AG04450 (cell line): ENCODE measurements around the gene MRPL4. TPM values are rescaled to one million over a fixed set of nuclear protein-coding genes. Genes with fewer than 3 reads are reported as not detected.

Source experiments
- CTCF ChIA-PET: fragments of 300-600, 350-600 bp; formaldehyde crosslinking; extraction: SDS; loops from one replicate; lab custom pipeline; 2022; ENCODE audit warnings: antibody characterized with exemption, inconsistent platforms; lab: Charles Lee
- POLR2A ChIA-PET: fragments of 350-600 bp; formaldehyde crosslinking; extraction: SDS; loops from one replicate; lab custom pipeline; 2021; ENCODE audit warnings: antibody characterized with exemption, inconsistent platforms; lab: Yijun Ruan, JAX
- DNase-seq: peaks from one replicate; pipeline ENCODE4 v3.0.0-alpha.2; 2011; ENCODE audit warnings: low read depth, low spot score
- H3K27ac ChIP-seq: one replicate; pipeline ENCODE4 v1.5.1; 2012; ENCODE audit warnings: low read depth, low read length, control low read depth
- H3K27me3 ChIP-seq: one replicate; pipeline ENCODE4 v1.6.0; 2012; ENCODE audit warnings: low read length; ENCODE audit not compliant: control insufficient read depth, insufficient read depth
- H3K4me3 ChIP-seq: 2 replicates; pipeline ENCODE4 v1.5.1; 2011; ENCODE audit warnings: mild to moderate bottlenecking, low read depth, low read length, control low read depth
- H3K9me3 ChIP-seq: 2 replicates; pipeline ENCODE4 v1.5.1; 2012; ENCODE audit warnings: low read length; ENCODE audit not compliant: control insufficient read depth, insufficient read depth
- polyA plus RNA-seq: library from polyadenylated mRNA; depleted of rRNA; stranded (reverse); fragments of >200 nt; gene quantifications from 2 replicates; pipeline ENCODE4 v1.2.3, GENCODE V29; 2011
- TF ChIP-seq, protein P1 (sequence below): IDR thresholded peaks from 2 replicates; pipeline ENCODE4 v1.5.1; 2011; ENCODE audit warnings: low read depth, low read length, control low read depth, inconsistent platforms

MRPL4 gene
- polyA plus RNA-seq, 1 experiment, result 28.5 TPM

DNA sequence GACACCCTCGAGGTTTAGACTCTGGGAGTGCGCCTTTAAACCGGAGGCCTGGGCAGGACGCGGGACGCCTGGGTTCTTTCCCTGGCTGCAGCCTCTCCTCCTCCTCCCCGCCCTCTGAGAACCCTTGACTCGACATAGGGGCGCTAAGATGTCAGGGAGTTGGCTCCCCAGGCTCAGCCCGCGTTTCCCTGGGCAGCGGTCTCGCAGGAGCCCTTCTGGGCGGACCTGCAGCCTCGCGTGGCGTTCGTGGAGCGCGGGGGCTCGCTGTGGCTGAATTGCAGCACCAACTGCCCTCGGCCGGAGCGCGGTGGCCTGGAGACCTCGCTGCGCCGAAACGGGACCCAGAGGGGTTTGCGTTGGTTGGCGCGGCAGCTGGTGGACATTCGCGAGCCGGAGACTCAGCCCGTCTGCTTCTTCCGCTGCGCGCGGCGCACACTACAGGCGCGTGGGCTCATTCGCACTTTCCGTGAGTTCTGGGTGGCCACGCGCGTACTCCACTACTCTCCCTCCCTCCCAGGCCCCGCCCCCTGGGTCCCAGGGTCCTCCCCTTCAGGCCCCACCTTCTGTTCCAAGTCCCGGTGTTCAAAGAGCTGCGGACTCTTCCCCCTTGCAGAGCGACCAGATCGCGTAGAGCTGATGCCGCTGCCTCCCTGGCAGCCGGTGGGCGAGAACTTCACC lies 39.0 kb downstream of the MRPL4 start:
- Histone ChIP-seq H3K27ac (no peak overlapping the region), H3K27me3 (peaks cover 8% of the 10 kb centered on the region), H3K4me3 (peak overlapping the region; percentile 63), H3K9me3 (peaks cover 23% of the 10 kb centered on the region)
- ChIA-PET POLR2A (interaction anchor here (0.6 to 4.1 kb wide), 7 partner anchors 10 to 130 kb away, joined by 3 to 25 read pairs (median 5); partner anchors contain the start of genes ICAM1 and RAVER1), CTCF (interaction anchor here (0.5 to 1.1 kb wide), 6 partner anchors 14 to 326 kb away, joined by 3 to 6 read pairs (median 5); no protein-coding TSS in a partner anchor)
- TF ChIP-seq, protein P1, sequence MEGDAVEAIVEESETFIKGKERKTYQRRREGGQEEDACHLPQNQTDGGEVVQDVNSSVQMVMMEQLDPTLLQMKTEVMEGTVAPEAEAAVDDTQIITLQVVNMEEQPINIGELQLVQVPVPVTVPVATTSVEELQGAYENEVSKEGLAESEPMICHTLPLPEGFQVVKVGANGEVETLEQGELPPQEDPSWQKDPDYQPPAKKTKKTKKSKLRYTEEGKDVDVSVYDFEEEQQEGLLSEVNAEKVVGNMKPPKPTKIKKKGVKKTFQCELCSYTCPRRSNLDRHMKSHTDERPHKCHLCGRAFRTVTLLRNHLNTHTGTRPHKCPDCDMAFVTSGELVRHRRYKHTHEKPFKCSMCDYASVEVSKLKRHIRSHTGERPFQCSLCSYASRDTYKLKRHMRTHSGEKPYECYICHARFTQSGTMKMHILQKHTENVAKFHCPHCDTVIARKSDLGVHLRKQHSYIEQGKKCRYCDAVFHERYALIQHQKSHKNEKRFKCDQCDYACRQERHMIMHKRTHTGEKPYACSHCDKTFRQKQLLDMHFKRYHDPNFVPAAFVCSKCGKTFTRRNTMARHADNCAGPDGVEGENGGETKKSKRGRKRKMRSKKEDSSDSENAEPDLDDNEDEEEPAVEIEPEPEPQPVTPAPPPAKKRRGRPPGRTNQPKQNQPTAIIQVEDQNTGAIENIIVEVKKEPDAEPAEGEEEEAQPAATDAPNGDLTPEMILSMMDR, result no peak
- no peak for DNase-seq

- DNase-seq, result no peak
- CTCF ChIA-PET, result interaction anchor here (0.5 to 1.1 kb wide), 6 partner anchors 15 to 327 kb away, joined by 3 to 6 read pairs (median 5); no protein-coding TSS in a partner anchor
- H3K4me3 ChIP-seq, result peak overlapping the region; percentile 63
- POLR2A ChIA-PET, result interaction anchor here (0.6 to 4.1 kb wide), 7 partner anchors 10 to 129 kb away, joined by 3 to 25 read pairs (median 5); partner anchors contain the start of genes ICAM1 and RAVER1
- H3K27me3 ChIP-seq, result peaks cover 8% of the 10 kb centered on the region
- H3K27ac ChIP-seq, result peak overlapping the region; percentile 11
- H3K9me3 ChIP-seq, result peaks cover 24% of the 10 kb centered on the region
- TF ChIP-seq, protein P1, result no peak
Observed at GRCh38 chr19:10291554-10292205, 39.7 kb downstream of the MRPL4 start.

GRCh38 chr19:10292206-10292788 lies 40.3 kb downstream of the MRPL4 start:
- TF ChIP-seq, protein P1, result no peak
- DNase-seq, result no peak
- Histone ChIP-seq H3K27ac (no peak overlapping the region), H3K4me3 (peak overlapping the region; percentile 63), H3K27me3 (peaks cover 8% of the 10 kb centered on the region), H3K9me3 (peaks cover 27% of the 10 kb centered on the region)
- ChIA-PET POLR2A (interaction anchor here (1.2 to 4.1 kb wide), 3 partner anchors 21 to 41 kb away, joined by 11 to 25 read pairs (median 11); partner anchors contain the start of genes ICAM1 and RAVER1), CTCF (interaction anchor here (1.1 kb wide), 1 partner anchor 23 kb away, joined by 6 read pairs; no protein-coding TSS in a partner anchor)

DNA sequence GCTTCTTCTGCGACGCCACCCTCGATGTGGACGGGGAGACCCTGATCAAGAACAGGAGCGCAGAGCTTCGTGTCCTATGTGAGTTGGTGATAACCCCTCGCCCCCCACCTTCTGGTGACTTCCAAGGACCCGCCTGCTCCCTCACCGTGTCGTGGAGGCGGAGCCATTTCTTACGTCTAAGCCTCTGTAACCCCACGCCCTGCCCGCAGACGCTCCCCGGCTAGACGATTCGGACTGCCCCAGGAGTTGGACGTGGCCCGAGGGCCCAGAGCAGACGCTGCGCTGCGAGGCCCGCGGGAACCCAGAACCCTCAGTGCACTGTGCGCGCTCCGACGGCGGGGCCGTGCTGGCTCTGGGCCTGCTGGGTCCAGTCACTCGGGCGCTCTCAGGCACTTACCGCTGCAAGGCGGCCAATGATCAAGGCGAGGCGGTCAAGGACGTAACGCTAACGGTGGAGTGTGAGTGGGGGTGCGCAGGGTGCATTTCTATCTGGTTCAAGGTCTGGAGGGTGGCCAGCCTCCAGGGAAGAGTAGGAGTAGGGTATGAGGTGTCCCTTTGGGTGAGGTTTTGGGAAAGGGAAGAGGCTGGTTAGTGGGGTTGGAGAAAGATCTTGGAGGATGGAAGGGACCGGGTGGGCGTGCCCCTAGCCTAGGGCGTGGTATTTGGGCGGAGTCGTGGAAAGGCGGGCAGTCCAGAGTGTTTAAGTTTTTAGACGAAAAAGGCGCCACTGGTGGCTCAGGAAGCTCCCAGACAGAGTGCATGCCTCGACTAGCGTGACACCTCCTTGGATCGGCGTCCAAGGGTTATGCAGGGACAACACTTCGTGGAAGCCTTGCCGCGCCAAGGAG lies 41.0 kb downstream of the MRPL4 start:
- ChIA-PET CTCF (no interaction called here), POLR2A (interaction anchor here (1.2 kb wide), 1 partner anchor 24 kb away, joined by 11 read pairs; no protein-coding TSS in a partner anchor)
- H3K27ac ChIP-seq, result no peak overlapping the region
- H3K9me3 ChIP-seq, result peaks cover 27% of the 10 kb centered on the region
- H3K4me3 ChIP-seq, result peak overlapping the region; percentile 63
- DNase-seq, result no peak
- TF ChIP-seq, protein P1, result no peak
- H3K27me3 ChIP-seq, result peaks cover 8% of the 10 kb centered on the region
